Left lung (tissue), 10 donors: ENCODE results near the gene KCTD17. TPM values are rescaled to one million over a fixed set of nuclear protein-coding genes. Genes with fewer than 3 reads are reported as not detected.
A peak's percentile ranks its signal among the peaks of the same experiment; 100 is the strongest.

Experiments used
- ATAC-seq: fragments of 200-7000 bp; cut with Tn5 transposase; one replicate; pipeline ENCODE4 v1.9.1; 2020; ENCODE audit warnings: moderate library complexity
- DNase-seq, 4 donors: peaks; one replicate each; pipeline ENCODE4 v3.0.0-alpha.2; 2013 to 2020
- H3K27ac ChIP-seq, 2 donors: fragments of 200-600 bp; sonication (generic) in 1 of 2; one replicate each; pipeline versions ENCODE4 v1.5.0 to v1.8.0; 2020 to 2021
- H3K27me3 ChIP-seq, 2 donors: fragments of 200-600 bp; sonication (generic) in 1 of 2; one replicate each; pipeline versions ENCODE4 v1.5.0 to v1.8.0; 2020 to 2021
- H3K36me3 ChIP-seq, 2 donors: fragments of 200-600 bp; sonication (generic) in 1 of 2; one replicate each; pipeline versions ENCODE4 v1.5.0 to v1.8.0; 2020 to 2021
- H3K4me1 ChIP-seq, 2 donors: fragments of 200-600 bp; one replicate each; pipeline ENCODE4 v1.8.0; 2021
- H3K4me3 ChIP-seq, 2 donors: fragments of 200-600 bp; sonication (generic) in 1 of 2; one replicate each; pipeline versions ENCODE4 v1.5.0 to v1.8.0; 2020 to 2021; ENCODE audit warnings: mild to moderate bottlenecking in 1 of 2
- H3K9me3 ChIP-seq, 2 donors: fragments of 200-600 bp; sonication (generic) in 1 of 2; one replicate each; pipeline versions ENCODE4 v1.5.0 to v1.8.0; 2020 to 2021
- CTCF ChIP-seq, 2 donors: fragments of 200-600 bp; sonication (generic) in 1 of 2; IDR thresholded peaks; one replicate each; pipeline versions ENCODE4 v1.5.0 to v1.8.0; 2021; ENCODE audit warnings: antibody characterized with exemption in 2 of 2
- intact Hi-C, 2 donors: fragments of 100-400 bp; cut with DNase I; formaldehyde crosslinking; loops; one replicate each; pipeline versions ENCODE4 v1.11.2 to v1.14.2; 2022
- polyA plus RNA-seq, 6 donors: library from polyadenylated mRNA; unstranded; fragments of 120-200 nt; gene quantifications; one replicate each; pipeline ENCODE4 v1.2.1, GENCODE V29; 2013; ENCODE audit not compliant: insufficient read length in 6 of 6
- total RNA-seq, 2 donors: library from RNA; stranded (reverse); fragmentation: NEBNext Ultra II Directional; extraction: Animal tissue kit (Norgen Biotek cat#: 25700); gene quantifications; one replicate each; pipeline ENCODE4 v1.2.1, GENCODE V29; 2021
- donor health status: DM: no; HTN: yes; CAD: no.
- donor health status: DM: no; HTN: no; CAD: no.

KCTD17 gene
- total and polyA plus RNA-seq, 8 donors = 20.5 to 34.2 (median 25.6) TPM

GRCh38 chr22:37062376-37062675 is 10.8 kb downstream of the KCTD17 start:
- TF ChIP-seq CTCF (IDR thresholded peaks at IDR 0.05) = no peak

GRCh38 chr22:37062702-37063381 is 11.3 kb downstream of the KCTD17 start:
- TF ChIP-seq CTCF (IDR thresholded peaks at IDR 0.05) = no peak
- H3K4me3 ChIP-seq = no peak overlapping the region
- DNase-seq = no peak
- no peak for ATAC-seq
- no peaks in the 10 kb centered on the region for H3K4me1 ChIP-seq
- intact Hi-C loops = no loop called here
- no peaks in the 10 kb centered on the region for H3K9me3 ChIP-seq
- peaks cover 0 to 8% of the 10 kb centered on the region in 2 donors for H3K27me3 ChIP-seq
- H3K27ac ChIP-seq = no peak overlapping the region
- H3K36me3 ChIP-seq = peaks cover 0 to 42% of the 10 kb centered on the region in 2 donors

More at GRCh38 chr22:37062376-37062675, 10.8 kb downstream of the KCTD17 start:
- H3K9me3 ChIP-seq = no peaks in the 10 kb centered on the region
- H3K4me1 ChIP-seq = no peaks in the 10 kb centered on the region
- peaks cover 0 to 3% of the 10 kb centered on the region in 2 donors for H3K27me3 ChIP-seq
- peaks cover 0 to 47% of the 10 kb centered on the region in 2 donors for H3K36me3 ChIP-seq
- intact Hi-C loops = no loop called here
- no peak overlapping the region for H3K4me3 ChIP-seq
- ATAC-seq (no peak), DNase-seq (no peak)
- H3K27ac ChIP-seq = no peak overlapping the region

GRCh38 chr22:37063431-37064420 is 12.2 kb downstream of the KCTD17 start:
- ATAC-seq (no peak), DNase-seq (peak in 1 of 4 donors; percentile 51)
- Histone ChIP-seq H3K27ac (no peak overlapping the region), H3K4me3 (no peak overlapping the region), H3K36me3 (peaks cover 0 to 33% of the 10 kb centered on the region in 2 donors), H3K27me3 (peaks cover 7 to 17% of the 10 kb centered on the region in 2 donors), H3K4me1 (no peaks in the 10 kb centered on the region), H3K9me3 (no peaks in the 10 kb centered on the region)
- intact Hi-C loops = no loop called here
- no peak for TF ChIP-seq CTCF (IDR thresholded peaks at IDR 0.05)

- H3K36me3 ChIP-seq = peaks cover 0 to 25% of the 10 kb centered on the region in 2 donors
- no peaks in the 10 kb centered on the region for H3K4me1 ChIP-seq
- intact Hi-C loops = no loop called here
- peak in 1 of 4 donors; percentile 32 for DNase-seq
- no peak for ATAC-seq
- H3K27me3 ChIP-seq = peaks cover 11 to 25% of the 10 kb centered on the region in 2 donors
- no peak for TF ChIP-seq CTCF (IDR thresholded peaks at IDR 0.05)
- no peak overlapping the region for H3K27ac ChIP-seq
- no peak overlapping the region for H3K4me3 ChIP-seq
- no peaks in the 10 kb centered on the region for H3K9me3 ChIP-seq
These were observed 13.0 kb downstream of the KCTD17 start for GRCh38 chr22:37064553-37064952.

- Histone ChIP-seq H3K27me3 (peaks cover 11 to 32% of the 10 kb centered on the region in 2 donors), H3K27ac (no peak overlapping the region), H3K36me3 (peaks cover 0 to 19% of the 10 kb centered on the region in 2 donors), H3K4me1 (no peaks in the 10 kb centered on the region), H3K4me3 (no peak overlapping the region), H3K9me3 (no peaks in the 10 kb centered on the region)
- intact Hi-C loops = no loop called here
- peak in 2 of 4 donors; percentile 29 to 71 for DNase-seq
- no peak for TF ChIP-seq CTCF (IDR thresholded peaks at IDR 0.05)
- no peak for ATAC-seq
These were observed 13.6 kb downstream of the KCTD17 start for GRCh38 chr22:37065180-37065579.
